K562 (cell line): ENCODE measurements around the gene OGT. TPM values are rescaled to one million over a fixed set of nuclear protein-coding genes. Genes with fewer than 3 reads are reported as not detected.

Source experiments
- ATAC-seq: fragments of 200-7000 bp; cut with Tn5 transposase; 3 replicates; pipeline ENCODE4 v1.9.1; 2020; ENCODE audit warnings: moderate library complexity
- BruUV-seq: library from RNA; stranded (reverse); fragments of 400-500 nt; replicated peaks from 2 replicates; lab custom pipeline; 2021; lab: Mats Ljungman, UMichigan
- CTCF ChIA-PET: fragments of 300-600 bp; formaldehyde crosslinking; extraction: SDS; loops from one replicate; lab custom pipeline; 2021; ENCODE audit warnings: low intra/inter-chr PET ratio; lab: Yijun Ruan, JAX
- POLR2A ChIA-PET: fragments of 300-600, 350-650 bp; sonication (Branson Sonifier 250); formaldehyde crosslinking; extraction: SDS; loops from one replicate; lab custom pipeline; 2021; ENCODE audit warnings: antibody characterized with exemption, inconsistent platforms; lab: Yijun Ruan, JAX
- DNase-seq, 4 experiments: peaks; one replicate each; pipeline versions ENCODE4 v3.0.0 to v3.0.0-alpha.2; 2011 to 2018; ENCODE audit warnings: low spot score in 3 of 4, mixed read lengths in 3 of 4; ENCODE audit errors: extremely low read depth in 1 of 4
- FAIRE-seq: peaks from 2 replicates; lab custom pipeline; 2011; peaks lifted over from hg19 to GRCh38; lab: Jason Lieb, UNC
- H2AFZ ChIP-seq: 2 replicates; pipeline ENCODE4 v1.6.0; 2011; ENCODE audit warnings: low read depth, low read length, control low read depth, inconsistent platforms
- H3K27ac ChIP-seq: fragments of 200-600 bp; 3 replicates; pipeline ENCODE4 v1.8.0; 2011; ENCODE audit warnings: low read depth, mild to moderate bottlenecking, control low read depth, inconsistent platforms, low read length, moderate library complexity, mixed read lengths; ENCODE audit errors: extremely low read depth
- H3K27me3 ChIP-seq, 2 experiments: fragments of 300-600 bp in 1 of 2; 2 replicates in 1 of 2; 3 replicates in 1 of 2; pipeline versions ENCODE4 v1.6.0 to v1.8.0; 2011; ENCODE audit warnings: inconsistent platforms in 2 of 2, low read length in 2 of 2, mild to moderate bottlenecking in 1 of 2, mixed read lengths in 1 of 2, moderate library complexity in 1 of 2; ENCODE audit not compliant: control insufficient read depth in 2 of 2, insufficient read depth in 2 of 2
- H3K36me3 ChIP-seq: fragments of 300-600 bp; 3 replicates; pipeline ENCODE4 v1.8.0; 2011; ENCODE audit warnings: mild to moderate bottlenecking, low read length, inconsistent platforms; ENCODE audit not compliant: control insufficient read depth, insufficient read depth
- H3K4me1 ChIP-seq, 2 experiments: fragments of 200-600 bp in 1 of 2; replicated peaks in 1 of 2; 2 replicates in 1 of 2; 3 replicates in 1 of 2; pipeline versions ENCODE4 v1.5.1 to v1.8.0; 2011; ENCODE audit warnings: inconsistent platforms in 2 of 2, low read length in 2 of 2, mild to moderate bottlenecking in 1 of 2, mixed read lengths in 1 of 2, moderate library complexity in 1 of 2; ENCODE audit not compliant: control insufficient read depth in 2 of 2, insufficient read depth in 2 of 2
- H3K4me2 ChIP-seq: 2 replicates; pipeline ENCODE4 v1.6.1; 2011; ENCODE audit warnings: low read length, control low read depth, inconsistent platforms, mixed read lengths; ENCODE audit not compliant: insufficient read depth
- H3K4me3 ChIP-seq: fragments of 200-600 bp; sonication (generic), shearing (Covaris generic); 2 replicates; pipeline ENCODE4 v1.5.1; 2016; ENCODE audit warnings: control low read depth, inconsistent platforms
- H3K79me2 ChIP-seq: fragments of 200-600 bp; 3 replicates; pipeline ENCODE4 v1.8.0; 2011; ENCODE audit warnings: low read length, inconsistent platforms; ENCODE audit not compliant: control insufficient read depth, insufficient read depth
- H3K9ac ChIP-seq, 2 experiments: 2 replicates each; pipeline versions ENCODE4 v1.6.0 to v1.6.1; 2011; ENCODE audit warnings: low read depth in 2 of 2, low read length in 2 of 2, control low read depth in 1 of 2, inconsistent platforms in 1 of 2, mild to moderate bottlenecking in 1 of 2, mixed read lengths in 1 of 2; ENCODE audit not compliant: insufficient read depth in 1 of 2
- H3K9me1 ChIP-seq: one replicate; pipeline ENCODE4 v1.6.0; 2011; ENCODE audit warnings: inconsistent platforms, mild to moderate bottlenecking, low read length, moderate library complexity; ENCODE audit not compliant: control insufficient read depth, insufficient read depth
- H3K9me3 ChIP-seq: replicated peaks from 2 replicates; pipeline ENCODE4 v1.5.1; 2011; ENCODE audit warnings: low read depth, low read length, inconsistent platforms; ENCODE audit not compliant: control insufficient read depth, insufficient read depth
- H4K20me1 ChIP-seq: replicated peaks from 2 replicates; pipeline ENCODE4 v1.6.1; 2011; ENCODE audit warnings: low read length, inconsistent platforms, mixed read lengths; ENCODE audit not compliant: control insufficient read depth, insufficient read depth
- FIP1L1 ChIP-seq: fragments of 200-400 bp; formaldehyde crosslinking; IDR thresholded peaks from 2 replicates; pipeline ENCODE4 v1.6.1; 2018; ENCODE audit warnings: mild to moderate bottlenecking, low read depth, low read length; ENCODE audit not compliant: poor library complexity, severe bottlenecking
- FOSL1 ChIP-seq: fragments of 200-800 bp; sonication (Bioruptor generic); conservative IDR thresholded peaks from 2 replicates; pipeline ENCODE4 v1.6.1; 2016; ENCODE audit warnings: missing genetic modification characterization, missing compliant biosample characterization
- GABPA ChIP-seq: fragments of 200-800 bp; sonication (Bioruptor generic); conservative IDR thresholded peaks from 2 replicates; pipeline ENCODE4 v1.6.1; 2016; ENCODE audit warnings: low read depth, missing genetic modification characterization, missing compliant biosample characterization
- JUND ChIP-seq, 2 experiments: IDR thresholded peaks; 2 replicates in 1 of 2; 3 replicates in 1 of 2; pipeline ENCODE4 v1.6.1; 2011; ENCODE audit warnings: borderline replicate concordance in 2 of 2, low read depth in 2 of 2, low read length in 2 of 2, improper control_type of control experiment in 1 of 2, missing biosample characterization in 1 of 2, missing genetic modification characterization in 1 of 2, missing genetic modification reagents in 1 of 2
- KDM1A ChIP-seq, 2 experiments: fragments of 450-650 bp; IDR thresholded peaks; 2 replicates each; pipeline ENCODE4 v1.6.1; 2016; ENCODE audit warnings: mild to moderate bottlenecking in 2 of 2
- KHSRP ChIP-seq: fragments of 450-650 bp; IDR thresholded peaks from 2 replicates; pipeline ENCODE4 v1.6.1; 2017
- L3MBTL2 ChIP-seq: fragments of 450-650 bp; IDR thresholded peaks from 2 replicates; pipeline ENCODE4 v1.6.1; 2016; ENCODE audit warnings: mild to moderate bottlenecking, moderate library complexity
- PHF8 ChIP-seq: fragments of 200-600 bp; sonication (generic); IDR thresholded peaks from 2 replicates; pipeline ENCODE4 v1.6.1; 2012; ENCODE audit warnings: mixed run types, mild to moderate bottlenecking, inconsistent platforms, low read length, moderate library complexity, borderline replicate concordance
- ZBTB33 ChIP-seq: sonication (generic); formaldehyde crosslinking; IDR thresholded peaks from 2 replicates; pipeline ENCODE4 v1.8.1; 2023; ENCODE audit warnings: mild to moderate bottlenecking, missing genetic modification reagents
- WGBS: fragments of 100-300 bp; shearing (Covaris generic); methylation state at CpG from one replicate; pipeline ENCODE4 v1.1.6; 2016; ENCODE audit warnings: low coverage, mixed read lengths; ENCODE audit not compliant: insufficient coverage; ENCODE audit errors: missing lambda C conversion rate; 5-methylcytosine and 5-hydroxymethylcytosine counted together
- in situ Hi-C: fragments of 300-500 bp; cut with MboI; formaldehyde crosslinking; loops from 4 replicates; pipeline ENCODE4 v1.15.0; 2018; ENCODE audit warnings: inconsistent platforms, mixed read lengths
- intact Hi-C: fragments of 100-400 bp; cut with micrococcal nuclease; formaldehyde crosslinking; loops from 2 replicates; pipeline ENCODE4 v1.14.2; 2022
- polyA plus RNA-seq, 8 experiments: library from polyadenylated mRNA; depleted of rRNA in 4 of 8; stranded (reverse) in 5 of 8; unstranded in 3 of 8; fragments of >200 nt; fragmentation: Nextera tagmentation in 2 of 8; fragmentation: Illumina TruSeq in 1 of 8; extraction: Ambion mirVana in 2 of 8; extraction: Trizol in 1 of 8; gene quantifications; 2 replicates each; pipeline versions ENCODE4 v1.2.1 to v1.2.3, GENCODE V29; 2011 to 2014; ENCODE audit warnings: inconsistent platforms in 1 of 8, missing spikeins in 1 of 8
- total RNA-seq, 7 experiments: library from RNA; depleted of rRNA in 6 of 7; stranded (reverse); fragments of >200 nt in 6 of 7; fragmentation: Illumina TruSeq in 2 of 7; extraction: Trizol in 2 of 7; gene quantifications; 2 replicates each; pipeline versions ENCODE4 v1.2.1 to v1.2.3, GENCODE V29; 2011 to 2021; ENCODE audit warnings: low replicate concordance in 1 of 7
- TF ChIP-seq, protein P1 (sequence below): IDR thresholded peaks from 2 replicates; pipeline ENCODE4 v1.6.1; 2011; ENCODE audit warnings: borderline replicate concordance, low read depth, mild to moderate bottlenecking, moderate library complexity, low read length; ENCODE audit not compliant: insufficient read depth, poor library complexity, severe bottlenecking
- TF ChIP-seq, protein P2 (sequence below): fragments of 450-650 bp; IDR thresholded peaks from one replicate; pipeline ENCODE4 v1.6.1; 2018; ENCODE audit warnings: mild to moderate bottlenecking, moderate library complexity; ENCODE audit not compliant: partially characterized antibody

Gene OGT
- total and polyA plus RNA-seq, 9 of the 15 experiments (the other 6 are each of a cell fraction or from before 2014, with no cell fraction given) = 38.9 to 347 (median 117) TPM

- 0 out of 2 replicates have a peak, but pooled peaks have one; percentile 27 for TF ChIP-seq ZBTB33 (CRISPR knock-in tag)
- TF ChIP-seq PHF8 = no peak
- peak; percentile 34; the same call in 1 of the 2 replicates for TF ChIP-seq L3MBTL2
- TF ChIP-seq, all 486 proteins: peak for 6
Observed at GRCh38 chrX:71540801-71541200, 7.9 kb downstream of the OGT start (continued).

DNA sequence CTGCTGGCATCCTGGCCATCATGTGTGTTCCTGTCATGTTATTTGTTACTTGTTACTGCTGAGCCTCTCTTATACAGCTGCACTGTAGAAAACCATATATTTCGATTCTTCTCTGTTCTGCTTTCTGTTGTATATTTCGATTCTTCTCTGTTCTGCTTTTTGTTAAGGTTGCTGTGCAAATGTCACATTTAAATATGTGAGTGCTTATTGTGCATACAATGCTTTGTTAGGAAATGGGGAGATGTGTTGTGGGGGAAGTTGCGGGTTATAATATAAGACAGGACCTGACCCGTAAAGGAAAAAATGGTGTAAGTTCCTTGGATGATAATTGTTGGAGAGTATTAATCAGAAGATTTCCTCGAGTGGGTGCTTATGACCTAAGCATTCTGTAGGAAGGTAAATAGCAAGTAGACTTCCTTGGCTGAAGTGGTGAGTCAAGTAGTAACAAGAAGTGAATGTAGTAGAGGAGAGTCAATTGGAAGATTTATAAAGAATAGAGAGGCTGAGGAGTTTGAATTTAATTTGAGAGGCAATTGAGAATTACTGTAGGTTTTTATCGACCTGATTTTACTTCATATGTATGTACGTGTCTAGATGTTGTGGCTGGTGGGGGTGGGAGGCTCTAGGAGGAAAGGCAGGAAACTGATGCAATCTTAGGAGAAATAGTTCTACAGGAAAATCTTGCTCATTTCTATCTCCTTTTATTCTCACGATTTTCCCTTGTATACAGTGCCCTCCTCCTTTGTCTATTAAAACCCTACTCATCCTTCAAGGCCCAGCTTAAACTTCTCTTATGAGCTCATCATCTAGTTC lies 8.5 kb downstream of the OGT start:
- Histone ChIP-seq H3K27me3 (no peaks in the 10 kb centered on the region), H3K9me3 (no peaks in the 10 kb centered on the region), H3K4me1 (peaks cover 3 to 30% of the 10 kb centered on the region in 2 experiments; a peak in 3 of 5 replicates), H3K79me2 (peaks cover 98% of the 10 kb centered on the region), H3K4me2 (peak overlapping the region; percentile 6; the same call in 1 of the 2 replicates), H3K36me3 (peaks cover 91% of the 10 kb centered on the region), H3K4me3 (no peak overlapping the region), H3K9me1 (no peaks in the 10 kb centered on the region), H3K9ac (no peak overlapping the region; a peak in 1 of 4 replicates), H2AFZ (no peak overlapping the region), H4K20me1 (peaks cover 47% of the 10 kb centered on the region), H3K27ac (peak overlapping the region; percentile 28; the same call in 2 of the 3 replicates)
- BruUV-seq = no TSS peak
- in situ Hi-C loops = no loop called here
- 25% methylated on average over 7 of the region's 8 CpGs for WGBS
- ATAC-seq (peak; percentile 60), FAIRE-seq (no peak), DNase-seq (no peak)
- POLR2A ChIA-PET = interaction anchor here (1.5 to 4.9 kb wide), 3 partner anchors 7 to 9 kb away, joined by 5 to 52 read pairs (median 9); partner anchors contain the start of gene OGT
- CTCF ChIA-PET = no interaction called here
- intact Hi-C loops = no loop called here
- TF ChIP-seq, protein P1, sequence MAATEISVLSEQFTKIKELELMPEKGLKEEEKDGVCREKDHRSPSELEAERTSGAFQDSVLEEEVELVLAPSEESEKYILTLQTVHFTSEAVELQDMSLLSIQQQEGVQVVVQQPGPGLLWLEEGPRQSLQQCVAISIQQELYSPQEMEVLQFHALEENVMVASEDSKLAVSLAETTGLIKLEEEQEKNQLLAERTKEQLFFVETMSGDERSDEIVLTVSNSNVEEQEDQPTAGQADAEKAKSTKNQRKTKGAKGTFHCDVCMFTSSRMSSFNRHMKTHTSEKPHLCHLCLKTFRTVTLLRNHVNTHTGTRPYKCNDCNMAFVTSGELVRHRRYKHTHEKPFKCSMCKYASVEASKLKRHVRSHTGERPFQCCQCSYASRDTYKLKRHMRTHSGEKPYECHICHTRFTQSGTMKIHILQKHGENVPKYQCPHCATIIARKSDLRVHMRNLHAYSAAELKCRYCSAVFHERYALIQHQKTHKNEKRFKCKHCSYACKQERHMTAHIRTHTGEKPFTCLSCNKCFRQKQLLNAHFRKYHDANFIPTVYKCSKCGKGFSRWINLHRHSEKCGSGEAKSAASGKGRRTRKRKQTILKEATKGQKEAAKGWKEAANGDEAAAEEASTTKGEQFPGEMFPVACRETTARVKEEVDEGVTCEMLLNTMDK = no peak
- TF ChIP-seq KDM1A (IDR thresholded peaks at IDR 0.05) (no peak), FOSL1 (tag) (peak; percentile 27), JUND (IDR thresholded peaks at IDR 0.05; ENCODE audit: borderline replicate concordance, low read depth, low read length) (peak; percentile 20; the same call in 1 of the 2 replicates), JUND (tag; IDR thresholded peaks at IDR 0.05; ENCODE audit: borderline replicate concordance, low read depth, low read length) (no peak), KHSRP (no peak), FIP1L1 (no peak), GABPA (0 out of 2 replicates have a peak, but pooled peaks have one; percentile 28)
- TF ChIP-seq, protein P2, sequence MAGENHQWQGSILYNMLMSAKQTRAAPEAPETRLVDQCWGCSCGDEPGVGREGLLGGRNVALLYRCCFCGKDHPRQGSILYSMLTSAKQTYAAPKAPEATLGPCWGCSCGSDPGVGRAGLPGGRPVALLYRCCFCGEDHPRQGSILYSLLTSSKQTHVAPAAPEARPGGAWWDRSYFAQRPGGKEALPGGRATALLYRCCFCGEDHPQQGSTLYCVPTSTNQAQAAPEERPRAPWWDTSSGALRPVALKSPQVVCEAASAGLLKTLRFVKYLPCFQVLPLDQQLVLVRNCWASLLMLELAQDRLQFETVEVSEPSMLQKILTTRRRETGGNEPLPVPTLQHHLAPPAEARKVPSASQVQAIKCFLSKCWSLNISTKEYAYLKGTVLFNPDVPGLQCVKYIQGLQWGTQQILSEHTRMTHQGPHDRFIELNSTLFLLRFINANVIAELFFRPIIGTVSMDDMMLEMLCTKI = no peak
